HG03175 (cell line): ENCODE measurements around the gene POTED.
"Not testable (repeated sequence)": the region's sequence is repeated elsewhere in the genome, so short reads cannot be mapped to it uniquely, and the experiment has no call there.

Experiments
- ATAC-seq: cut with Tn5 transposase; IDR thresholded peaks from one replicate; pipeline ENCODE4 v1.9.1; 2021; ENCODE audit warnings: mild to moderate bottlenecking, moderate library complexity; ENCODE audit not compliant: unreplicated experiment

POTED gene

GRCh38 chr21:13609477-13609876 lies at the start of gene POTED:
Gene POTED (plus strand): TSS chr21:13609777. CDS start chr21:13610229, 452 bp downstream.
- not testable (repeated sequence) for ATAC-seq

DNA sequence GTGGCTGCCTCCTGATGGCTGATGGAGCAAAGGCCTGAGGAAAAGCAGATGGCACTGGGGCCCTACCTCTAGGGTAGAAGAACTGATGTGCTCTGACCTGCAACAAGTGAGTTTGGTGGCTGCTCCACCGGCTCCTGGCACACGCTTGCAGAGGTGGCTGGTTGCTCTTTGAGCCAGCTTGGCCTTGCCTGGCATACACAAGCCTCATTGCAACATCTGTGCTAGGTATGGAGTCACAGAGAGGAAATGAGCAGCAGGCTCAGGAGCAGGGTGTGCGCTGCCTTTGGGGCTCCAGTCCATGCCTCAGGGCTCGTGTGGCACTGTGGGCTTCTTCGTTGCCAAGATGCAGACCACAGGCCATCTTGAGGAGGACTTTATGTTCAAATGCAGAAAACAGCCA lies 40.5 kb downstream of the POTED start:
- not testable (repeated sequence) for ATAC-seq

DNA sequence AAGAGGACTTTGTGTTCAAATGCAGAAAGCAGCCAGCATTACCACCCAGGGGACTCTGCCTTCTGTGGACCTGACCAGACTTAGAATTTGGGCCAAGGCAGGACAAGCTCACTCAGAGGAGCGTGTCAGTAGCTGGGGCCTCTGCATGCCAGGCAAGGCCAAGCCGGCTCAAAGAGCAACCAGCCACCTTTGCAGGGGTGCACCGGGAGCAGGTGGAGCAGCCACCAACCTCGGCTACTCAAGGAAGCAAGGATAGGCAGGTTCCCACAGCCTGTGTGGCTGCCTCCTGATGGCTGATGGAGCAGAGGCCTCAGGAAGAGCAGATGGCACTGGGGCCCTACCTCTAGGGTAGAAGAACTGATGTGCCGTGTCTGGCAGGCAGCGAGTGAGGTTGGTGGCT lies 42.2 kb downstream of the POTED start:
- not testable (repeated sequence) for ATAC-seq
